Mesendoderm (in vitro differentiated cells): Measurements from ENCODE around the gene COPE.

Experiments
- DNase-seq: peaks from one replicate; pipeline ENCODE4 v3.0.0; 2013
- H2AK5ac ChIP-seq: 2 replicates; pipeline ENCODE4 v1.6.1; 2013; ENCODE audit warnings: low read length, inconsistent platforms
- H2BK120ac ChIP-seq: 2 replicates; pipeline ENCODE4 v1.6.1; 2013; ENCODE audit warnings: low read depth, mild to moderate bottlenecking, low read length, moderate library complexity, mixed read lengths
- H2BK15ac ChIP-seq: replicated peaks from 2 replicates; pipeline ENCODE4 v1.6.1; 2013; ENCODE audit warnings: low read depth, mild to moderate bottlenecking, moderate library complexity
- H2BK5ac ChIP-seq: 2 replicates; pipeline ENCODE4 v1.6.1; 2013; ENCODE audit warnings: low read length, inconsistent platforms
- H3K18ac ChIP-seq: 2 replicates; pipeline ENCODE4 v1.6.1; 2013; ENCODE audit warnings: mild to moderate bottlenecking, low read length, mixed read lengths
- H3K23ac ChIP-seq: one replicate; pipeline ENCODE4 v1.6.1; 2013; ENCODE audit warnings: low read length
- H3K27ac ChIP-seq: 2 replicates; pipeline ENCODE4 v1.5.1; 2013; ENCODE audit warnings: low read depth, mild to moderate bottlenecking, inconsistent platforms, low read length, moderate library complexity
- H3K27me3 ChIP-seq: 2 replicates; pipeline ENCODE4 v1.6.1; 2013; ENCODE audit warnings: low read length, control low read depth, mild to moderate bottlenecking, inconsistent platforms; ENCODE audit not compliant: insufficient read depth, poor library complexity
- H3K36me3 ChIP-seq: 2 replicates; pipeline ENCODE4 v1.6.1; 2013; ENCODE audit warnings: low read length, inconsistent platforms; ENCODE audit not compliant: control insufficient read depth, insufficient read depth
- H3K4ac ChIP-seq: one replicate; pipeline ENCODE4 v1.6.1; 2013; ENCODE audit warnings: low read depth, mild to moderate bottlenecking, low read length, moderate library complexity
- H3K4me1 ChIP-seq: 2 replicates; pipeline ENCODE4 v1.6.1; 2013; ENCODE audit warnings: low read depth, low read length, inconsistent platforms; ENCODE audit not compliant: control insufficient read depth
- H3K4me2 ChIP-seq: 2 replicates; pipeline ENCODE4 v1.6.1; 2013; ENCODE audit warnings: low read length
- H3K4me3 ChIP-seq: 2 replicates; pipeline ENCODE4 v1.5.1; 2013; ENCODE audit warnings: mild to moderate bottlenecking, low read length
- H3K56ac ChIP-seq: one replicate; pipeline ENCODE4 v1.6.1; 2013; ENCODE audit warnings: low read length
- H3K79me1 ChIP-seq: 2 replicates; pipeline ENCODE4 v1.6.1; 2013; ENCODE audit warnings: low read length, inconsistent platforms
- H3K79me2 ChIP-seq: 2 replicates; pipeline ENCODE4 v1.6.1; 2013; ENCODE audit warnings: mild to moderate bottlenecking, low read length; ENCODE audit not compliant: control insufficient read depth, insufficient read depth
- H3K9ac ChIP-seq: 2 replicates; pipeline ENCODE4 v1.6.1; 2013; ENCODE audit warnings: low read length, inconsistent platforms
- H4K5ac ChIP-seq: one replicate; pipeline ENCODE4 v1.6.1; 2013; ENCODE audit warnings: low read length
- H4K8ac ChIP-seq: one replicate; pipeline ENCODE4 v1.6.1; 2013; ENCODE audit warnings: low read depth, mild to moderate bottlenecking, control low read depth, low read length, moderate library complexity
- WGBS: extraction: QIAGEN DNeasy Blood & Tissue Kit; methylation state at CpG from one replicate; pipeline ENCODE4 v1.1.7; 2013; ENCODE audit warnings: low lambda C conversion rate, missing lambda C conversion rate; ENCODE audit not compliant: insufficient coverage; ENCODE audit errors: extremely low coverage; 5-methylcytosine and 5-hydroxymethylcytosine counted together

The COPE gene

GRCh38 chr19:18861235-18861634 is 58.0 kb downstream of the COPE start:
- H3K4me1 ChIP-seq: no peaks in the 10 kb centered on the region
- no peak overlapping the region for H2BK15ac ChIP-seq
- peaks cover 31% of the 10 kb centered on the region for H3K36me3 ChIP-seq

GRCh38 chr19:18860725-18861124 is 58.5 kb downstream of the COPE start:
- WGBS: no CpG with 5 or more reads among the region's 17 CpGs
- Histone ChIP-seq H3K27me3 (no peaks in the 10 kb centered on the region), H3K36me3 (peaks cover 35% of the 10 kb centered on the region)

More at GRCh38 chr19:18861235-18861634, 58.0 kb downstream of the COPE start:
- H3K4ac ChIP-seq: no peak overlapping the region
- H3K23ac ChIP-seq: no peak overlapping the region
- H2AK5ac ChIP-seq: no peak overlapping the region
- H3K27ac ChIP-seq: no peak overlapping the region
- H4K8ac ChIP-seq: no peak overlapping the region
- H3K9ac ChIP-seq: no peak overlapping the region
- no peak overlapping the region for H3K56ac ChIP-seq
- no peaks in the 10 kb centered on the region for H3K79me2 ChIP-seq
- no peak overlapping the region for H3K4me3 ChIP-seq
- no peak overlapping the region for H2BK5ac ChIP-seq
- H3K4me2 ChIP-seq: no peak overlapping the region
- no peak overlapping the region for H2BK120ac ChIP-seq
- whole genome bisulfite sequencing: no CpG with 5 or more reads among the region's 9 CpGs
- H3K27me3 ChIP-seq: no peaks in the 10 kb centered on the region
- no peaks in the 10 kb centered on the region for H3K79me1 ChIP-seq
- H4K5ac ChIP-seq: no peak overlapping the region
- H3K18ac ChIP-seq: no peak overlapping the region
- DNase-seq: no peak

DNA sequence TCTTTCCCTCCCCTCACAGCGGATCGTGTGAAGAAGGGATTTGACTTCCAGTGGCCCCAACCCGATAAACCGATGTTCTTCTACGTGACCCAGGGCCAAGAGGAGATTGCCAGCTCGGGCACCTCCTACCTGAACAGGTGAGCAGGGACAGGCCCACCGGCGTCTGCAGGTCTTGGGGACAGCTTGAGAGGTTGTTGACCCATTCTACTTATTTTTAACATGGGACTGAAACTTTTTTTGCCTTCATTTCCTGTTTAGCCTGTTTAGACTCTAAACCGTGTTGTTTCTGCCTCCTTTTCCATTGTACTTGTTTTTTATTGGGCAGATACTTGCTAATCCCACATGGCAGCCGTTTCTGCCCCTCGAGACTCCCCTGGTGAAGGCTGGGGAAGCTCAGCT is 58.9 kb downstream of the COPE start:
- no peak overlapping the region for H3K4ac ChIP-seq
- H4K8ac ChIP-seq: no peak overlapping the region
- no peak overlapping the region for H2BK15ac ChIP-seq
- DNase-seq: no peak
- no peak overlapping the region for H4K5ac ChIP-seq
- no peak overlapping the region for H3K56ac ChIP-seq
- no peak overlapping the region for H3K18ac ChIP-seq
- no peaks in the 10 kb centered on the region for H3K27me3 ChIP-seq
- no peaks in the 10 kb centered on the region for H3K79me2 ChIP-seq
- no peaks in the 10 kb centered on the region for H3K79me1 ChIP-seq
- H2BK5ac ChIP-seq: no peak overlapping the region
- no peak overlapping the region for H3K23ac ChIP-seq
- no CpG with 5 or more reads among the region's 11 CpGs for WGBS
- no peak overlapping the region for H3K4me2 ChIP-seq
- no peak overlapping the region for H2BK120ac ChIP-seq
- no peak overlapping the region for H3K27ac ChIP-seq
- no peak overlapping the region for H2AK5ac ChIP-seq
- H3K4me3 ChIP-seq: no peak overlapping the region
- H3K36me3 ChIP-seq: peaks cover 37% of the 10 kb centered on the region
- H3K4me1 ChIP-seq: no peaks in the 10 kb centered on the region
- H3K9ac ChIP-seq: no peak overlapping the region

More at GRCh38 chr19:18860725-18861124, 58.5 kb downstream of the COPE start:
- H2BK5ac ChIP-seq: no peak overlapping the region
- no peak overlapping the region for H2BK15ac ChIP-seq
- no peak overlapping the region for H3K4me3 ChIP-seq
- H3K27ac ChIP-seq: no peak overlapping the region
- H3K4me2 ChIP-seq: no peak overlapping the region
- no peak overlapping the region for H3K23ac ChIP-seq
- DNase-seq: no peak
- no peak overlapping the region for H2AK5ac ChIP-seq
- no peak overlapping the region for H3K56ac ChIP-seq
- H3K9ac ChIP-seq: no peak overlapping the region
- no peak overlapping the region for H3K18ac ChIP-seq
- H3K79me1 ChIP-seq: no peaks in the 10 kb centered on the region
- H3K4ac ChIP-seq: no peak overlapping the region
- H4K8ac ChIP-seq: no peak overlapping the region
- H4K5ac ChIP-seq: no peak overlapping the region
- H3K79me2 ChIP-seq: no peaks in the 10 kb centered on the region
- no peak overlapping the region for H2BK120ac ChIP-seq
- H3K4me1 ChIP-seq: no peaks in the 10 kb centered on the region

DNA sequence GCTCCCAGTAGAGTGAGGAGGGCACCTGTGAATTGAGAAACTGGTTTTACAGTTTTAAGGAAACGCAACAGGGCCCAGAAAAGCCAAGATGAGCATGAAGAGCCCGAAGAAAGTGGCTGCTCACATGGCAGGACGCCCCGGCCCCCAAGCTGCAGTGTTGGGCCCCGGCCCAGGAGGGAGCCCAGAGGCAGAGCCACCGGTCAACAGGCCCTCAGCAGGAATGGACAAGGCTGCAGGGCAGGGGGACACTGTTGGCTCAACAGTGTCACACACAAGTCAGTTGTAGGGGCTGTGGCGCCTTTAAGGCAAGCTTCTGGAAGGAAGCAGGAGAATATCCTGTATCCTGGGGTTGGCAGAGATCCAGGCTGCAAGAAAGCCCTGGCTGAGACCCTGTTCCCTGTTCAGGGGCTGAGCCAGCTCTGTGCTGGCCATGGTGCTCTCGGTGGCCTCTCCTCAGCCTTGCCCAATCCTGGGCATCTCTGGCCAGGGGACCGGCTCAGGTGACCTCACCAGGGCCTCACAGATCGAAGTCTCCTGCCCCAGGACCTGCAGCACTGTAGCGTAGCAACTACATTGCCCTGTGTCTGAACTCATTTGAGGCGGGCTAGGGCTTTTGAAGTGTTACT is 59.4 kb downstream of the COPE start:
- no peaks in the 10 kb centered on the region for H3K79me1 ChIP-seq
- H2AK5ac ChIP-seq: no peak overlapping the region
- H3K23ac ChIP-seq: no peak overlapping the region
- H2BK5ac ChIP-seq: no peak overlapping the region
- no peak overlapping the region for H4K5ac ChIP-seq
- H2BK15ac ChIP-seq: no peak overlapping the region
- no CpG with 5 or more reads among the region's 12 CpGs for WGBS
- no peak overlapping the region for H3K4ac ChIP-seq
- H3K4me3 ChIP-seq: no peak overlapping the region
- no peak for DNase-seq
- peaks cover 38% of the 10 kb centered on the region for H3K36me3 ChIP-seq
- no peak overlapping the region for H4K8ac ChIP-seq
- H3K79me2 ChIP-seq: no peaks in the 10 kb centered on the region
- no peak overlapping the region for H2BK120ac ChIP-seq
- no peaks in the 10 kb centered on the region for H3K27me3 ChIP-seq
- H3K4me1 ChIP-seq: no peaks in the 10 kb centered on the region
- no peak overlapping the region for H3K9ac ChIP-seq
- H3K56ac ChIP-seq: no peak overlapping the region
- no peak overlapping the region for H3K27ac ChIP-seq
- H3K4me2 ChIP-seq: no peak overlapping the region
- no peak overlapping the region for H3K18ac ChIP-seq

DNA sequence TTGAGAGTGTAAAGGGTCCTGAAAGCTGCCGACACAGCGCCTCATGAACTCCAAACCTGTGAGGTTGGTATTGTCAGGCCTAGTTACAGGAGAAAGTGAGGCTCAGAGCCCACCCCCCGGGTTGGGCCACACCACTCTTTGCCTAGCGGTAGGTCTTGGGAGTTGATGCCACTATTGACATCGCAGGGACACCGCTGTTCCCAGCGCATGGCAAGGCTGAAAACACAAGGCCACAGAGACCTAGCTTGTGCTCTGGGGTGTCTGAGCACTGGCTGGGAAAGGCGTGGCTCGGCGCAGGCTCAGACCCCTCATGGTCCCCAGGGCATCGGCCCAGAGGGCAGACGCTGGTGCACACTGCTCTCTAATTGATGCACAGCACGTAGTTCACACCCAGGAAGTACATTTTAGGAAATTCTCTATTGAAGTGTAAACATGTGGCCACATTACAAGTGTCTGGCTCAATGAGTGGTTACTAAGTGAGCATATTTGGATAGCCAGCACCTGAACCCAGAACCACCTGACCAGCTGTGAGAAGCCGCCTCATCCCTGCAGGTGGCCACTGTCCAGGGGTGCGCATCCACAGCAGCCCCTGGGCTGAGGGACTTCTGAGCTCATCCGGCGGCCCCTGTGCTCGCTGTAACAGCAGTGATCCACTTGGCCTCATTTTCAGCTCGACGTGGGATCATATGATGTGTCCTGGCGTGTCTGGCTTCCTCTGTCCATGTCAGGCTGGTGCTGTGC is 60.1 kb downstream of the COPE start:
- Histone ChIP-seq H3K36me3 (peaks cover 38% of the 10 kb centered on the region), H3K4me3 (no peak overlapping the region), H3K9ac (no peak overlapping the region), H3K23ac (no peak overlapping the region), H4K8ac (no peak overlapping the region), H4K5ac (no peak overlapping the region), H3K27ac (no peak overlapping the region), H3K18ac (no peak overlapping the region), H2AK5ac (no peak overlapping the region), H3K4ac (no peak overlapping the region), H2BK120ac (no peak overlapping the region), H2BK5ac (no peak overlapping the region), H3K79me2 (no peaks in the 10 kb centered on the region), H3K4me2 (no peak overlapping the region), H3K56ac (no peak overlapping the region), H2BK15ac (no peak overlapping the region), H3K27me3 (no peaks in the 10 kb centered on the region), H3K4me1 (no peaks in the 10 kb centered on the region), H3K79me1 (no peaks in the 10 kb centered on the region)
- no CpG with 5 or more reads among the region's 21 CpGs for WGBS
- DNase-seq: no peak
